ENCODE data around the gene FLT1.

The FLT1 gene

GRCh38 chr13:28483313-28483931 lies 11.5 kb downstream of the FLT1 start:
- FAIRE-seq: no peak

GRCh38 chr13:28479005-28479404 lies 15.9 kb downstream of the FLT1 start:
- FAIRE-seq: no peak

GRCh38 chr13:28478127-28478526 lies 16.8 kb downstream of the FLT1 start:
- no peak for FAIRE-seq

GRCh38 chr13:28477709-28477973 lies 17.3 kb downstream of the FLT1 start:
- no peak for FAIRE-seq

GRCh38 chr13:28476919-28477708 lies 17.8 kb downstream of the FLT1 start:
- no peak for FAIRE-seq

GRCh38 chr13:28475916-28476725 lies 18.8 kb downstream of the FLT1 start:
- FAIRE-seq: no peak

GRCh38 chr13:28474491-28475134 lies 20.3 kb downstream of the FLT1 start:
- no peak for FAIRE-seq

- FAIRE-seq: no peak
These were observed 21.9 kb downstream of the FLT1 start for GRCh38 chr13:28473044-28473443.

GRCh38 chr13:28471421-28471820 lies 23.5 kb downstream of the FLT1 start:
- no peak for FAIRE-seq

- FAIRE-seq: no peak
These were observed 24.6 kb downstream of the FLT1 start for GRCh38 chr13:28470296-28470695.

- FAIRE-seq: no peak
These were observed 25.6 kb downstream of the FLT1 start for GRCh38 chr13:28469316-28469715.

- FAIRE-seq: no peak
These were observed 26.7 kb downstream of the FLT1 start for GRCh38 chr13:28468023-28468915.

- FAIRE-seq: no peak
These were observed 27.9 kb downstream of the FLT1 start for GRCh38 chr13:28467034-28467433.

GRCh38 chr13:28466151-28466550 lies 28.8 kb downstream of the FLT1 start:
- no peak for FAIRE-seq

- no peak for FAIRE-seq
These were observed 30.0 kb downstream of the FLT1 start for GRCh38 chr13:28464861-28465460.

GRCh38 chr13:28463481-28463880 lies 31.4 kb downstream of the FLT1 start:
- FAIRE-seq: no peak

GRCh38 chr13:28459911-28460310 lies 35.0 kb downstream of the FLT1 start:
- no peak for FAIRE-seq

- no peak for FAIRE-seq
These were observed 36.3 kb downstream of the FLT1 start for GRCh38 chr13:28458608-28459007.

- no peak for FAIRE-seq
These were observed 36.9 kb downstream of the FLT1 start for GRCh38 chr13:28458051-28458450.

- no peak for FAIRE-seq
These were observed 37.4 kb downstream of the FLT1 start for GRCh38 chr13:28457521-28457920.

- no peak for FAIRE-seq
These were observed 39.2 kb downstream of the FLT1 start for GRCh38 chr13:28455580-28456194.

- no peak for FAIRE-seq
These were observed 42.2 kb downstream of the FLT1 start for GRCh38 chr13:28452755-28453154.

Data from islet of Langerhans (tissue), 1 donor.